Embryonic facial prominence (tissue), 1 donor: Measurements from ENCODE around the gene SSX2IP.
"Not testable (repeated sequence)": the region's sequence is repeated elsewhere in the genome, so short reads cannot be mapped to it uniquely, and the experiment has no call there.

Experiments used
- DNase-seq: peaks from one replicate; pipeline ENCODE4 v3.0.0-alpha.2; 2016; ENCODE audit errors: extremely low spot score

The SSX2IP gene

GRCh38 chr1:84617349-84617748 lies 72.9 kb downstream of the SSX2IP start:
- no peak for DNase-seq

- DNase-seq: no peak
These were observed 74.5 kb downstream of the SSX2IP start for GRCh38 chr1:84615790-84616189.

GRCh38 chr1:84613887-84614286 lies 76.4 kb downstream of the SSX2IP start:
- no peak for DNase-seq

- no peak for DNase-seq
These were observed 77.2 kb downstream of the SSX2IP start for GRCh38 chr1:84613026-84613425.

GRCh38 chr1:84611796-84612195 lies 78.5 kb downstream of the SSX2IP start:
- no peak for DNase-seq

GRCh38 chr1:84611091-84611490 lies 79.2 kb downstream of the SSX2IP start:
- no peak for DNase-seq

GRCh38 chr1:84606977-84607376 lies 83.3 kb downstream of the SSX2IP start:
- DNase-seq: no peak

GRCh38 chr1:84605157-84605556 lies 85.1 kb downstream of the SSX2IP start:
- DNase-seq: no peak

GRCh38 chr1:84603941-84604830 lies 86.1 kb downstream of the SSX2IP start:
- DNase-seq: no peak

GRCh38 chr1:84603223-84603622 lies 87.0 kb downstream of the SSX2IP start:
- no peak for DNase-seq

- no peak for DNase-seq
These were observed 89.5 kb downstream of the SSX2IP start for GRCh38 chr1:84600796-84601195.

GRCh38 chr1:84598846-84599741 lies 91.2 kb downstream of the SSX2IP start:
- no peak for DNase-seq

GRCh38 chr1:84598418-84598817 lies 91.8 kb downstream of the SSX2IP start:
- no peak for DNase-seq

GRCh38 chr1:84597011-84597410 lies 93.2 kb downstream of the SSX2IP start:
- no peak for DNase-seq

GRCh38 chr1:84594959-84595358 lies 95.3 kb downstream of the SSX2IP start:
- DNase-seq: not testable (repeated sequence)
